Esophagus muscularis mucosa (tissue), 3 donors: ENCODE data around the gene NACC1.

Source experiments
- CTCF ChIP-seq, 3 experiments: fragments of 200-600 bp in 2 of 3; fragments of 450-650 bp in 1 of 3; sonication (generic) in 2 of 3; IDR thresholded peaks; one replicate each; pipeline ENCODE4 v1.5.1; 2017 to 2019; ENCODE audit warnings: antibody characterized with exemption in 3 of 3, mild to moderate bottlenecking in 2 of 3, moderate library complexity in 1 of 3
- POLR2A ChIP-seq: fragments of 450-650 bp; IDR thresholded peaks from one replicate; pipeline ENCODE4 v1.6.1; 2017; ENCODE audit warnings: antibody characterized with exemption, moderate library complexity, mild to moderate bottlenecking, low read depth

- no peak for TF ChIP-seq POLR2A
- TF ChIP-seq CTCF (IDR thresholded peaks at IDR 0.05): no peak
These were observed 33.0 kb downstream of the NACC1 start for GRCh38 chr19:13150931-13151604.
